GM18498 (cell line): Measurements from ENCODE around the gene UTP11.

Source experiments
- ATAC-seq: cut with Tn5 transposase; IDR thresholded peaks from one replicate; pipeline ENCODE4 v1.9.1; 2021; ENCODE audit warnings: mild to moderate bottlenecking, moderate library complexity; ENCODE audit not compliant: unreplicated experiment

UTP11 gene

DNA sequence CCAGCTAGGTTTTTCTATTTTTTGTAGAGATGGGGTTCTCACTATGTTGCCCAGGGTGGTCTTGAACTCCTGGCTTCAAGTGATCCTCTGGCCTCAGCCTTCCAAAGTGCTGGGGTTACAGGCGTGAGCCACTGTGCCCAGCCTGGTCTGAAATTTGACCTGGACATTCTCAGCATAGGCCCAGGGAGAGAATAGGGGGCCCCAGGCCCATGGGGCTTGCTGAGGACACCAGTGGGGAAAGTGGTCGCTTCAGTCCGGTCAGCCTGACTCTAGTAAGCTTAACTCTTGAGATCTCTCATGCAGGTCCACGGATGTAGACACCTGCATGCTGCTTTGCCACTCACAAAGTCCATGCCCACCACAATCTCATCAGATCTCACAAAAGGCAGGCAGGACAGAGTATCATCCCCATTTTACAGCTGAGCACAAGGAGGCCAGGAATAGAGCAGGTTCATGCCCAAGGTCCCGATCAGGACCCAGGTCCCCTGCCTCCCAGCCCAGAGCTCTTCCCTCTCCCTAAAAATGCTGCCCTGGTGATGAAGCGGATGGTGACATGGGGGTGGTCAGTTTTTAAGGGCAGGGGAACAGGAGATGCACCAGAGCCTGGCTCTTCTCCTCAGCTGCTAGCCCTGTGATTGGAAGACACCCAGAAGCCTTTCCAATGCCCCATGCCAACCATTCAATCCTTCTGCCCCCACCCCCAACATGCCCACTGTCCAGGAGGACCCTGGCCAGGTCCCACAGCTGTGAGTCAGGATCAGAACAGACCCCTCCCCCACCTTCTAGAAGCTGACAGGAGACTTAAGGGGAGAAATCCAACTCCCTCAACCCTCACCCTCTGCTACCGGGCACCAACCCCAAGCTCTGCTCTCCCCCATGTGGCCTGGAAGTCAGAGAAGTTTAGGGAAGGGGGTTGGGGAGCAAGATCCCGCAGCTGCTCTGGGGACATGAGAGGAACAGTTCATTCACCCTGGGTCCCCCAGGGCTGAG, 9.0 kb upstream of the UTP11 start:
- ATAC-seq: no peak

DNA sequence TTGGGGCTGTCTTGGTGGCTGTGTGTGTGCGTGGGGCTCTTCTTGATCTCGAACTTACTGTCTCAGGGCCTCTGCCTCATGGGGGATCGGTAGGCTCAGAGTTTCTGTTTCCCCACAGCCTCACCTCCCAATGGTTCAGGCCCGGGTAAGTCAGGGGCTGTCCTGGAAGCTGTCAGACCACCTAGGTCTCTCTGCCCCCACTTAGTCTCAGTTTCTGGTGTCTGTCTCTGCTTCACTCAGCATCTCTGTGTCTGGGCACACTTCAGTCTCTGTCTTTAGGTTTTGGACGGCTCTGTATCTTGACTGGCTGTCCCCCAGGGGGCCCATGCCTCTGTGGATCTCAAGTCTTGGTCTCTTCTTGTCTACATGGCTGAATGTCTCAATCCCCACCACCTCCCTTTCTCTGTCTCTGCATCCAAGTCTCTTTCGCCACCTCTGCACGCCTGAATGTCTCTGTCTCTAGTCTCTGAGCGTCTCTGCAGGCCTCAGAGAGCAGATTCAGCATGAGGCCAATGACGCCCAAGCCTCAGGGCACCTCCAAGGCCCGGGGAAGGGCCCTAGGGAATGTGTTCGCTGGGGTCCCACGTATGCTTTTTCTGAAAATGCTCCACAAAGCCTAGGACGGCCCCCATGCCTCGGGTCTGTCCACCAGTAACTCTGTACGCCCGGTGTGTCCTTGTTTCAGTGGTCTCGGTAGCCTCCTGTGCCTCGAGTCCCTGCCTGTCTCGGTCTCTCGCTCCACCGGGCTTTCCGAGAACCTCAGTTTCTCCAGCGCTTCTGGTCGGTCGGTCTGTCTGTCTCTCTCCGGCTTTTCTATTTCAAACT, 8.0 kb upstream of the UTP11 start:
- peak; percentile 15 for ATAC-seq

DNA sequence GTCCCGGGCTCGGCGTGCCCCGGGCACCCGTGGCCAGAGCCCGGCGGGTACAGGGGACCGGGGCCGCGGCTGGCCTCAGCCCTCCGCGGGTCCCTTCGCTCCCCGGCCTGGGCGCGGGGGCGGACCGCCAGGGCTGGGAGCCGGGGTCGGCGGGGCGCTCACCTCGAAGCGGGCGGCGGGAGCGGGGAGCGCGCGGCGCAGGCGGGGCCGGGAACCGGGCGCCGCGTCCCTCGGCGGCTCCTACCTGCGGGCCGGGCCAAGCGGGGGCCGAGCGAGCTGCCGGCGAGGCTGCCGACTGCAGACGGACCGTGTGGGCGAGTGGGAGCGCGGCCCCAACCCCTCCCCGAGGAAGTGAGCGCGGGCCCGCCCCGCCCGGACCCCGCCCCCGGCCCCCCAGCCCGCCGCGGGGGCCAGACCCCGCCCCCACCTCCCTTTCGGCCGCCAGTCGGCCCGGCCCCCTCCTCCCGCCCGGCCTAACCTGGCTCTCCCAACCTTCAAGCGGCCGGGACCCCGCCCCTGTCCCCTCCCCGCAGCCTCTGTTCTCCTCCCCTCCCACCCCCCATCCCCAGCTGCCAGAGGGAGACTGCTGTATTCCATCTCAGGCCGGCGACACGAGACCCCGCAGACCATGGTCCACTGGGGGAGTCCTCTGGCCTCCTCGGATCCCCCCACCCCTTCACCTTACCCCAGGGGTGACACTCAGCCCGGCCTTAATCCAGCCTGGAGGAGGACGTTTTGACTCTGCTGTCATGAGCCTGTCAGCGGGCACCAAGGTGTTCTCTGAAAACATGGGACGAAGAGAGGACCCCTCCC, 7.1 kb upstream of the UTP11 start, which contains the start of gene FHL3:
TSS of gene FHL3 (minus strand) at position 320 of the 813 bp plus-strand sequence. CDS start 6,102 bp downstream, outside the sequence.
- ATAC-seq: peak; percentile 41

DNA sequence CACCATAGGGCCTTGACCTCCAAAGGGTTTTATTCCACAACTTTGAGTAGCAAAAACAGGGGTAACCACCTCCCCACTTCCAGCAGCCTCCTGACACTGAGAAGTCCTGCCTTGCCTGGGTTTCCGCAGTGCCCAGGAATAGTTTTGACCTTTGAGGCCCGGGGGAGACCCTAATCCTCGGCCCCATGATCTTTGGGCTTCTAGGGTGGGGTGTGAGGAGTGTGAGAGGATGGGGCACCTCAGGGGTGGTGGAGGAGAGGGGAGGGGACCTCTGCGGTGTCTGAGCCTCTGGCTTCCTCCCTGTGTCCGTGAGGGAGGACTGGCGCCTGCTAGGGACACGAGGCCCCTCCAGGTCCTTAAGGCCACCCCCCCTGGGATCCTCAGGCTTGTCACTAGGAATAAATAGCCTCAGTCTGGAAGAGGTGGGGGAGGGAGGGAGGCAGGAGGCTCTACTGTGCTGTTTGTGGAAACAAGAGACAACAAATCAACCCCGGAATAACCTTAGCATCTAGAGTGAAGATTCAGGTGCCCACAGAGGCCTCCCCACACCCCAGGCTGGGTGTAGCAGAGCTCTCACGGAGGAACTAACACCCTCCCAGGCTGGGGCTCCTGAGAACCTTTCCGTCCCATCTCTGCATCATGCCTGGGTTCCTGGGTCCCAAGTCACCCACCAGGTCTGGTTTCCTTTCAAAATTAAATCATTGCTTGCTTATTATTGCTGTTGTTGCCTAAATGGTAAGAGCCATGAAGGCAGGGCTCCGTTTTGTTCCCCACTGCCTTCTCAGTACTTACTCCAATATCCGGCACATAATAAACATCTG, 6.3 kb upstream of the UTP11 start:
- no peak for ATAC-seq

- ATAC-seq: no peak
Measured at GRCh38 chr1:38009088-38009840, 3.3 kb upstream of the UTP11 start.

GRCh38 chr1:38009841-38010180, 2.7 kb upstream of the UTP11 start:
- ATAC-seq: no peak

GRCh38 chr1:38013227-38013622, 691 bp downstream of the UTP11 start:
- ATAC-seq: no peak

DNA sequence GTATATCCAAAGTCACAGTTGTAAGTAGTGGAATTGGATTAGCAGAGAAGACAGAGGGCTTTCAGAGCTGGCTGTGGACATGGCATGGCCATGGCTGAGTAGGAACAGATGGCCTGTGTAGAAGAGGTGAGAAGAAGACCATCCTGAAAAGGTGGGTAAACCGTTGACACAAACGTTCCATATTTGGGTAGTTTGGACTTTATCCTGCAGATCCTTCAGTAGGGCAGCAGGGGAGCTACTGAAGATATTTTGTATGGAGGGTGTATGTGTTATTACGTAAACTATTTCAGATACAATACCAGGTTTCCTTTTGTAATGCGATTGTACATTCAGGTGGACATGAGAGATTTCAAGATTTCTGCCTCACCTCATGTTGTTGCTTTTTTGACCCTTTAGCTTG, 1.6 kb downstream of the UTP11 start:
- ATAC-seq: no peak

GRCh38 chr1:38014724-38015424, 2.3 kb downstream of the UTP11 start:
- ATAC-seq: no peak

- ATAC-seq: no peak
Measured at GRCh38 chr1:38015978-38016725, 3.6 kb downstream of the UTP11 start.

DNA sequence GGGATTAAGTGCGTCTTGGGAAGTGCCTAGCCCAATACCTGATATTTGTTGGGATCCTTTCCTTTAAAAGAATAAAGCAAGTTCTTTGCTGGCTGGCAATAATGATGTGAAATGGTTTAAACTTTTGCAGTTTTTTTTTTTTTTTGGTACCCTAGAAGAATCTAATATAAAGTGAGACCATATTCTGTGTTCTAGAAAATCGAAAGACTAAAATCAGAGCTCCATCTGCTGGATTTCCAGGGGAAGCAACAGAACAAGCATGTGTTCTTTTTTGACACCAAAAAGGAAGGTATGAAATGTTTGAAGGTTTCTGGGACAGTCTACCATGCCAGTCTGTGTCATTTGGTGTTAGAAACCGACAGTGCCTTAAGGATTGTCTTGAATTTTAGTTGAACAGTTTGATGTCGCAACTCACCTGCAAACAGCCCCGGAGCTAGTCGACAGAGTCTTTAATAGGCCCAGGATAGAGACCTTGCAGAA, 6.4 kb downstream of the UTP11 start:
- no peak for ATAC-seq

GRCh38 chr1:38020396-38020795, 7.9 kb downstream of the UTP11 start:
- ATAC-seq: no peak

- ATAC-seq: no peak
Measured at GRCh38 chr1:38021969-38022368, 9.4 kb downstream of the UTP11 start.

- ATAC-seq: no peak
Measured at GRCh38 chr1:38022810-38023209, 10.3 kb downstream of the UTP11 start.

DNA sequence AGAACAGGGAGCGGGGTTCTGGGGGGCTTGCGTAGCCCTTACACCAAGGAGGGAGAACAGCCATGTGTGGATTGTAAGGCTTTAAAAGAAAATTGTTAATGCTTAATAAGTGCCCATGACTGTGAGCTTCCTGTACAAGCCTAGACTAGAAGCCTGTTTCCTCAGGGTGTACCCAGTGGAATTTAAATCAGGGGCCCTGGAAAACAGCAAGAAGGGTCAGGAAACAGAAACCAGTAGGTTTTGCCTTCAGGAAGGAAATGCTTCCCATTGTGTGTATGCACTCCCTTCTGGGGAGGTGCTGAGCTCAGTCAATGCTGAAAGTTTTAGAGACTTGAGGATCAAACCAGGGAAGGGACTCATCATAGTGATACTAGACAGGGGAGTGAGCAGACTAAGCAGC, 12.7 kb downstream of the UTP11 start:
- no peak for ATAC-seq

- ATAC-seq: no peak
Measured at GRCh38 chr1:38025664-38026063, 13.1 kb downstream of the UTP11 start.

DNA sequence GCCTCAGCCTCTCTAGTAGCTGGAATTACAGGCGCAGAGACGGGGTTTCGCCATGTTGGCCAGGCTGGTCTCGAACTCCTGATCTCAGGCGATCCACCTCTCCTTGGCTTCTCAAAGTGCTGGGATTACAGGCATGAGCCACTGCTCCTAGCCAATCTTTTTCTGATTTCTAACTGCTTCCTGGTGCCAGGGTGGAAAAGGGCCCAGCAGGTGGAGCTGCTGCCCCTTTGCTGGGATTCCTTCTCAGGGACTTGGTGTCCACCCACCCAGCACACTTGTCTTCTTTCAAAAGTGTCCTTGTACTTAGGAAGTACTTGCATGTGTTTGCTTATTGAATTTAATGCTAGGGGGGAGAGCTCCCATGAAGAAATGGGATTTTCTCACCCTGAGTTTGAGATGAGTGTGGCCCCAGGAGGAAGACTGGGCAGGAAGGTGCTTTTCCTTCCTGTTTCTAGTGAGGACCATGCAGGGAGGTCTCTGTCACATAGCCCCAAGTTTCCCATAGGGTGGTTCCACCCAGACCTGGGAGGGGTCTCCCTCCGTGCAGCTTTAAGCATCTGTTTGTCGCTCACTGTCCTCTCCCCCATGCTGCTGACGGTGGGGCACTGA, 14.2 kb downstream of the UTP11 start:
- ATAC-seq: no peak
